ENCODE measurements around the gene AIDA. TPM values are rescaled to one million over a fixed set of nuclear protein-coding genes. Genes with fewer than 3 reads are reported as not detected.

Gene AIDA
- total and polyA plus RNA-seq, 4 donors, result 35.1 to 97.2 (median 62.2) TPM

DNA sequence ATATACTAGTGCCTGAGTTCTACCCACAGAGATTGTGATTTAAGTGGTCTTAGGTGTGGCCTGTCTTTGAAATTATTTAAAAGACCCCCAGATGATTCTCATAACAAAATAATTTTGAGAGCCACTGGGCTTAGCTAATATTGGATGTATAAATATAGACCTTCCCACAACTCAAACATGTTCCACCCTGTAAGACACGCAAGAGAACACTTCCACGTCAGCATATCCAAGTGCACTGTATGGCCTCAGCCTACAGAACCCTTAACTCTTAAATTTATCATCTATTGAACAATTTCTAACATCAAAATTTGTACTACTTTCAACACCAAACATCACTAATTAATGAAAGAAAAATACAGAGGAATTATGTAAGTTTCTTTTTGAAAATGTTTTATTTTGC, 27.2 kb upstream of the AIDA start:
- Histone ChIP-seq H3K9ac (ENCODE audit: insufficient read depth in 1 of 2, low read length in 2 of 2) (no peak overlapping the region), H3K4me3 (no peak overlapping the region), H3K27me3 (ENCODE audit: control insufficient read depth in 3 of 3, insufficient read depth in 3 of 3, low read length in 2 of 3) (no peaks in the 10 kb centered on the region), H3K36me3 (ENCODE audit: control insufficient read depth in 4 of 4, insufficient read depth in 4 of 4, low read length in 4 of 4) (peaks cover 0 to 6% (median 3%) of the 10 kb centered on the region in 4 donors), H3K9me3 (ENCODE audit: control insufficient read depth in 4 of 4, insufficient read depth in 3 of 4, low read length in 3 of 4) (no peaks in the 10 kb centered on the region), H3K4me1 (ENCODE audit: control insufficient read depth in 5 of 5, insufficient read depth in 5 of 5, low read length in 5 of 5) (no peaks in the 10 kb centered on the region), H3K27ac (ENCODE audit: low read depth in 1 of 2, low read length in 1 of 2) (no peak overlapping the region)
- no peak for ATAC-seq (ENCODE audit: insufficient read depth, low FRiP score)
- TF ChIP-seq CTCF (IDR thresholded peaks at IDR 0.05; ENCODE audit: control extremely low read depth, extremely low read depth), result no peak
- no peak for DNase-seq
- WGBS, 2 donors, result 75 to 91% methylated on average over 2 of the region's 2 CpGs

GRCh38 chr1:222736972-222737371, 24.7 kb upstream of the AIDA start, which contains the start of gene FAM177B:
Gene FAM177B, plus strand, starts transcription at chr1:222737202. Its CDS starts 9,344 bp downstream, at chr1:222746546.
- no peak for TF ChIP-seq CTCF (IDR thresholded peaks at IDR 0.05; ENCODE audit: control extremely low read depth, extremely low read depth)
- DNase-seq, result no peak
- 57 to 71% methylated on average over 1 of the region's 1 CpG for WGBS, 2 donors
- no peak within 1 kb of the TSS for H3K4me3 ChIP-seq
- no peaks in the 10 kb centered on the region for H3K4me1 ChIP-seq (ENCODE audit: control insufficient read depth in 5 of 5, insufficient read depth in 5 of 5, low read length in 5 of 5)
- H3K9ac ChIP-seq (ENCODE audit: insufficient read depth in 1 of 2, low read length in 2 of 2), result no peak within 1 kb of the TSS
- peak within 1 kb of the TSS in 1 of 2 donors; percentile 26 for H3K27ac ChIP-seq (ENCODE audit: low read depth in 1 of 2, low read length in 1 of 2)
- peak; percentile 49 for ATAC-seq (ENCODE audit: insufficient read depth, low FRiP score)
- H3K9me3 ChIP-seq (ENCODE audit: control insufficient read depth in 4 of 4, insufficient read depth in 3 of 4, low read length in 3 of 4), result no peaks in the 10 kb centered on the region
- peaks cover 3 to 11% (median 8%) of the 10 kb centered on the region in 4 donors for H3K36me3 ChIP-seq (ENCODE audit: control insufficient read depth in 4 of 4, insufficient read depth in 4 of 4, low read length in 4 of 4)
- H3K27me3 ChIP-seq (ENCODE audit: control insufficient read depth in 3 of 3, insufficient read depth in 3 of 3, low read length in 2 of 3), result no peaks in the 10 kb centered on the region

- no peaks in the 10 kb centered on the region for H3K27me3 ChIP-seq (ENCODE audit: control insufficient read depth in 3 of 3, insufficient read depth in 3 of 3, low read length in 2 of 3)
- DNase-seq (no peak), ATAC-seq (ENCODE audit: insufficient read depth, low FRiP score) (no peak)
- peak overlapping the region in 1 of 2 donors; percentile 26 for H3K27ac ChIP-seq (ENCODE audit: low read depth in 1 of 2, low read length in 1 of 2)
- no peak overlapping the region for H3K9ac ChIP-seq (ENCODE audit: insufficient read depth in 1 of 2, low read length in 2 of 2)
- no peak for TF ChIP-seq CTCF (IDR thresholded peaks at IDR 0.05; ENCODE audit: control extremely low read depth, extremely low read depth)
- WGBS, 2 donors, result 74 to 86% methylated on average over 5 of the region's 5 CpGs
- H3K4me3 ChIP-seq, result no peak overlapping the region
- peaks cover 3 to 14% (median 9%) of the 10 kb centered on the region in 4 donors for H3K36me3 ChIP-seq (ENCODE audit: control insufficient read depth in 4 of 4, insufficient read depth in 4 of 4, low read length in 4 of 4)
- H3K4me1 ChIP-seq (ENCODE audit: control insufficient read depth in 5 of 5, insufficient read depth in 5 of 5, low read length in 5 of 5), result no peaks in the 10 kb centered on the region
- no peaks in the 10 kb centered on the region for H3K9me3 ChIP-seq (ENCODE audit: control insufficient read depth in 4 of 4, insufficient read depth in 3 of 4, low read length in 3 of 4)
Observed at GRCh38 chr1:222736470-222736869, 24.2 kb upstream of the AIDA start.

GRCh38 chr1:222734740-222735139, 22.4 kb upstream of the AIDA start:
- WGBS, 2 donors, result 82 to 92% methylated on average over 1 of the region's 1 CpG
- H3K9ac ChIP-seq (ENCODE audit: insufficient read depth in 1 of 2, low read length in 2 of 2), result no peak overlapping the region

More at GRCh38 chr1:222734740-222735139, 22.4 kb upstream of the AIDA start:
- Histone ChIP-seq H3K9me3 (ENCODE audit: control insufficient read depth in 4 of 4, insufficient read depth in 3 of 4, low read length in 3 of 4) (no peaks in the 10 kb centered on the region), H3K27me3 (ENCODE audit: control insufficient read depth in 3 of 3, insufficient read depth in 3 of 3, low read length in 2 of 3) (no peaks in the 10 kb centered on the region), H3K36me3 (ENCODE audit: control insufficient read depth in 4 of 4, insufficient read depth in 4 of 4, low read length in 4 of 4) (peaks cover 9 to 28% (median 14%) of the 10 kb centered on the region in 4 donors), H3K4me3 (no peak overlapping the region), H3K27ac (ENCODE audit: low read depth in 1 of 2, low read length in 1 of 2) (no peak overlapping the region), H3K4me1 (ENCODE audit: control insufficient read depth in 5 of 5, insufficient read depth in 5 of 5, low read length in 5 of 5) (no peaks in the 10 kb centered on the region)
- DNase-seq (no peak), ATAC-seq (ENCODE audit: insufficient read depth, low FRiP score) (no peak)
- no peak for TF ChIP-seq CTCF (IDR thresholded peaks at IDR 0.05; ENCODE audit: control extremely low read depth, extremely low read depth)

Measured in lung (tissue), 12 donors.